Colon (tissue), 2 donors: ENCODE measurements around the gene CASP8.
"Not testable (repeated sequence)": the region's sequence is repeated elsewhere in the genome, so short reads cannot be mapped to it uniquely, and the experiment has no call there.

Experiments used
- FAIRE-seq: peaks from 2 replicates; lab custom pipeline; 2012; peaks lifted over from hg19 to GRCh38; lab: Jason Lieb, UNC
- donor health status: control.
- donor health status: control.

Gene CASP8

DNA sequence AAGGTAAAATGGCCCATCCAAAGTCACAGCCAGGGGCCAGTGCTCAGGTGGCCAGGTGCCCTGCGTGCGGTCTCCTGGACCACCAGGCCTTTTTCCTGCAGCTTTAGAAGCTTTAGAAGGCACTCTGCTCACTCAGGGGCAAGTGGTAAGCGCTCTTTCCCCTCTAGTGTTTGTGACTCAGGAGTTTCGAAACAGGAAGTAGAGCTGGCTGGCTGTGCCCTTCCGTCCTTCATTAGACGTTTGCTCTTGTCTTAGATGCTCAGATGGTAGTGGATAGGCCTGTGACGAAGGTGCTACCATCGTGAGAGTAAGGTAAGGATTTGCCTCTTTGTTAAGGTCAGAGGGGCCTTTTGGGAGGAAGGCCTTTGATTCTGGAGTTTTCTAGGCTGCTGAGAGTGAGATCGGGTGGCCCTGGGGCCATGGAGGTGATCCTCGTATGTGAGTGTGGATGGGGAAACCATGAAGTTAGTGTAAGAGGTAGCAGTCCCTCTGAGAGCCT lies at the start of gene CASP8:
Gene CASP8 (plus strand): TSS at position 235 of the 499 bp plus-strand sequence. CDS start 5,951 bp downstream, outside the sequence.
- FAIRE-seq, result no peak

DNA sequence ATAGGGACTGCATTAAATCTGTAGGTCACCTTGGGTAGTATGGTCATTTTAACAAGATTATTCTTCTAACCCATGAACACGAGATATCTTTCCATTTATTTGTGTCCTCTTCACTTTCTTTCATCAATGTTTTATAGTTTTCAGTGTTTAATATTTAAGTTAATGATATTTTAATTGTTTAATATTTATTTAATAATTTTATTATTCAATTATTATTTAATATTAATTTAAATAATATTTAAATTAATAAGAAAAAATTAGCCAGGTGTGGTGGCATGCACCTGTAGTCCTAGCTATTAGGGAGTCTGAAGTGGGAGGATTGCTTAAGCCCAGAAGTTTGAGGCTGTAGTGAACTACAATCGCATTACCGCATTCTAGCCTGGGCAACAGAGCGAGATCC lies 44.4 kb upstream of the CASP8 start:
- FAIRE-seq, result no peak

DNA sequence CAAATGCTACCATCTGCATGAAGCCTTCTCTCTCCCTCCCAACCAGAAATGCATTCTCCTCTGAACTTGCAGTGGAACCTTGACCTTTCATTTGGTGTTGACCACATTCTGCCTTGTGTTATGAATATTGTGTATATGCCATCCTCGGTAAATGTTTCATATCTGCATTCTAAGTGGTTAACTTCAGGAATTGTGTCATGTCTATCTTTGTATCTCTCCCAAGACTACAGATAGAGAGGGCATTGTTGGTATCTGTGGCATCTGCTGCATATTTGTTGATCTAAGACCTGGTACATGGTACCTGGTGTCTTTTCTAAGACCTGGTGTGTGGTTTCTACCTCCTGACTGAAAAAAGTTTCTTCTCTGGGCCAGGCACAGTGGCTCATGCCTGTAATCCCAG lies 43.4 kb upstream of the CASP8 start:
- no peak for FAIRE-seq

DNA sequence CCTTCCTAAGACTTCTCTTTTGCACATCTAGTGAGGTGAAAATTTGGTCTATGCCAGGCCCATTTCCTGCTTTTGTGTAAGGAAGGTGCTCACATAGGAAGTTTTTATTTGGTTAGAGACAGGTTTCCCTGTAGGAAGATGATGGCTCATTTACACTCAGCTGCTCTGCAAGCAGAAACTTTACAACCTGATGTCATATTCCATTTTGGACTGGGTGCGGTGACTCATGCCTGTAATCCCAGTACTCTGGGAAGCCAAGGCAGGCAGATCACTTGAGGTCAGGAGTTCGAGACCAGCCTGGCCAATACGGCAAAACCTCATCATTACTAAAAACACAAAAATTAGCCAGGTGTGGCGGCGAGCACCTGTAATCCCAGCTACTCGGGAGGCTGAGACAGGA lies 41.6 kb upstream of the CASP8 start:
- FAIRE-seq, result no peak

DNA sequence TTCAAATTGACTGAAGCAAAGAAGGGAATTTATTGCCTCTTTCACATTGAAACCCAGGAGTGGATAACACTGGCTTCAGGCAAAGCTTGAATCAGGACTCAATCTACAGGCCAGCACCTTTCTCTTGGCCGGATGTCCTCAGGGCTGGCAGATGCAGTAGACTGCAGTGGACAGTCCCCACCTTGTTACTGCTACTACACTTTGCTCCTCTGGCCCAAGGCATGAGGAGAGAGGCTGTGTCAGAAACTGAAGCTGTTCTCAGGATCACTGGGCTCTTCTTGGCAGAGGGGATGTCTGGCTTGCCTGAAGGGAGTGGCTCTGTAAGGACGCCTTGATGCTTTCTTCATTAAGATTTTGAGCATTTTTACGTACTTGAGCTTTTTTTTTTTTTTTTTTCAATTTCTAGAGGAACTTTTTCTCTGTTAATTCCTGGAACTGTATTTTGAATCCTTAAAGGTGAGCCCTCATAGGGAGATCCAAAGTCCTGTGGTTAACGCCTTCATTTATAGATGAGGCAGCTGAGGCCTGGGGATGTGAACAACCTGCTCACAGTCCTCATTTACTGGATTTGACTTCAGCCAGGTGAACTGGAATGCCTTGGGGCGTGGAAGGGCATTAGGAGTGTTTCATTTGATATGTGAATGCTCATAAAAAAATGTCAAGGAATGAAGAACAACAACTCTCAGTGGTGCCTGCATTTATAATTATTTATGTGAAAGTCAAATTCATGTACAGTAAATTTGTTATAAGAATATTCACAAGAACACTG lies 40.8 kb upstream of the CASP8 start:
- FAIRE-seq, result no peak

DNA sequence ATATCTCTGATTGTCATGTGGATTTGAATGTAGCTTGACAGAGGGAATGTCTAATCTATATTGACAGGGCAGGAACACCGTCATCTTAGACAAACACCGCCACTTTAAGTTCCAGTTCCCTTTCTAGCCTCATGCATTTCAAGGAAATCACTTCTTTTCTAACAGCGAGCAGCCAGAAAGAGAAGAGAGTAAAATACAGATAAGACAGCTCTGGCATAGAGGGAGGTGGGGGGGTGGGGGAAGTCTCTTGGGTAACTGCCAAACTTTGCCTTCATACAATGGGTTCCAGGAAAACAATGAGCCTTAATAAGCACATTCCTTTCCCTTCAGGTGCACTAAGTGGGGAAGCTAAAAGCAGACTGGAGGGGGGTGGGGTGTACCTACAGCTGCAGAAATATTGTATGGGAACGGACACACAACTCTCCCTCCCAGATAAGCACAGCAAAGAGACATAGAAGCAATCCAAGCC lies 40.2 kb upstream of the CASP8 start:
- FAIRE-seq, result no peak

DNA sequence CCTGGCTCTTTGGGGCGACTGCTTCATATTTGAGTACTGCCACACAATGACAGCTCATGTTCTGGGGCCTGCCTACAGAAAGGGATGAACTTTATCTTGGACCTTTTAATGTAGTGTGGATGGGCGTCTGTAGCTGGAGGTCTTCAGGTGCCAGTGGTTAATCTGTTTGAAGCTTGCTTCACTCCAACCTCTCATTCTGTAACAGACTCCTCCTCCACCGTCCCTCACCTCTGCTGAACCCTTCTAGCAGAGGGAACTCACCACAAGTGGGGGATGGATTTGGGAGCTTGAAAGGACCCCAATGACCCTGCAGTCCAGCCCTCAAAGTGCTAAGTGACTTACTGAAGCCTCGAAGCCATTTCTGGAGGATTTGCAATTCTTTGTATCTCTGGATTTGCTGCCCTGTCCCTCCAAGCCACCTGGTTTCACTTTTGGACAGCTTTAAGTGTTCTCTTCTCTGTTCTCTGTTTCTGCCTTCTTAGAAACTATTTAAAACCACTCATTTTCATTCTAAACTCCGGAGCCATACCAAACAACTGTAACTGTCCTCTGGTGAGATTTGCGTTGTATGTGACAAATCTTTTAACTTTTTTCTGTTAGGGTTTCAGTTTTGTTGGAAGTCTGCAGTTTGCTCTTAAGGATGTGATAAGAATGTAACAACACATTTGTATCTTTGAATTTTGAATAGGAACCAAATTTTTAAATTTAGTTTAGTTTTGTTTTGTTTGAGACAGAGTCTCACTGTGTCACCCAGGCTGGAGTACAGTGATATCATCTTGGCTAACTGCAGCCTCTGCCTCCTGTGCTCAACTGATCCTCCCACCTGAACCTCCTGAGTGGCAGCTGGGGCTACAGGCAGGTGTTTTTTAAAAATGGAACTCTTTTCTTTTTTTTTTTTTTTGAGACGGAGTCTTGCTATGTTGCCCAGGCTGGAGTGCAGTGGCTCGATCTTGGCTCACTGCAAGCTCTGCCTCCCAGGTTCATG lies 37.0 kb upstream of the CASP8 start:
- FAIRE-seq, result no peak

DNA sequence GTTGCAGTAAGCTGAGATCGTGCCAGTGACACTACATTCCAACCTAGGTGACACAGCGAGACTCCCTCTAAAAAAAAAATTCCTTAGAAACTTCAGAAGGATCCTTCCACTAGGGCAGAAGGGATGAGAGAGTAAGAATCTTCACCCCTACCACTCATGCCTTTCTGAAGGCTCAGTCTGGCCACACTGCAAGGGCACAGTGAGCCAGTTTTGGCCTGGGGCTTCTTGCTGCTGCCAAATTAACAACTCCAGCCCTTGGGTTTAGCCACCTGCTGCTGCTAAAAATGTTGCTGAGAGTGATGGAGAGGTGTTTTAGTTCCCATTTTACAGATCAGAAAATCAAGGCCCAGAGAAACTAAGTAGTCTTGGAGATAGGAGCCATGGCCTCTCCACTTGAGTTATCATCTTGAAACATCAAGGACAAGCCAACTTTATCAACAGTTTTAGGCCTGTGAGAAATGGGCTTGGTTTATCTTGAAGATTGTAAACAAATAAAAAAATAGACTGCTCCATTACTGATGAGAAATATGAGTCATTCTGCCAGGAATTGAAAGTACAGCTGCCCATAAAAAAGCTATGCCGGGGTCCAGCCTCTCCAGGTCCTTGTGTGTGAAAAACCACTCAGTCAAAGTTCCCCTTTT lies 31.9 kb upstream of the CASP8 start:
- FAIRE-seq, result no peak

DNA sequence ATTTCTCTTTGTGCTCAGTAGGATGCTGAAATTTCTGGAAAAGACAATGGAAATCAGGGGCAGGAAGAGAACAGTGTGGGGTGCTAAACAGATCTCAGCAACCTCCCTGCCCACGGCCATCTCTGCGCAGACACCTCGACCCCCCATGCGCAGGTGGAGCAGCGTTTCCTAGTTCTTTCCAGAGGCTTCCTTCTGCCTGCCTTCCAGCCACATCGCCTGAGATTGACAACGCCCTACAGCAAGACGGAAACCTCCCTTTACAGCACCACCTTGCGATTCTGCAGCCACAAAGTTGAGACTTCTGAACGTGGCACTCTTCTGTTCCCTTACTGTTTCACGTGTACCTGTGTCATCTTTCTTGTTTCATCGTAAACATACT lies 31.4 kb upstream of the CASP8 start:
- FAIRE-seq, result no peak

DNA sequence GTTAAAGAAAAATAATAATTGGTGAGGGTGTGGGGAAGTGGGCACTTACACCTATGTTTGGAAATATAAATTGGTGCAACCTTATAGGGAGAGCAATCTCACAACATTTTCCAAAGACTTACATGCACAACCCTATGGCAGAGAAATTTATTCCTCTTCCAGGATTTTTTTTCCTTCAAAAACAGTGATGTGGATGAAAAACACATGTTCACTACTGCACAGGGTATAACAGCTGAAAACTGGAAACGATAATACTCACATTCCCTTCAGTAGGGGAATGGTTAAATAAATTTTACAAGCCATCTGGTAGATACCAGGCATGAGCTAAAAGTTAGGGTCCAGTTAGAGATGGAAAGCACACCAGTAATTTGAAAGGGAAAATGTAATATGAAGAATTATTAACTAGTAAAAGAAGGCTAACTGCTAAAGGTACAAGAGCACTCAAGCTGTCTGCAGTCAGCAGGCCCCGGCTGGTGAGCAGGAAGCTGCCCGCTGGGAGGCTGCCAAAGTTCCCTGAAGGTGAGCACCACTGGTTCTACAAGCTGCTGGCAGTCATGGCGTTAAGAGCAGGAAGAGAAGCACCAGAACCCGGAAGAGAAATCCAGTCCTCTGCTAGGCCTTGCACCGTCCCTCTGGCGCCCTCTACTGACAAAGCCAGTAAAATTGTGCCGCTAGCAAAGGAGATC lies 28.4 kb upstream of the CASP8 start:
- no peak for FAIRE-seq

DNA sequence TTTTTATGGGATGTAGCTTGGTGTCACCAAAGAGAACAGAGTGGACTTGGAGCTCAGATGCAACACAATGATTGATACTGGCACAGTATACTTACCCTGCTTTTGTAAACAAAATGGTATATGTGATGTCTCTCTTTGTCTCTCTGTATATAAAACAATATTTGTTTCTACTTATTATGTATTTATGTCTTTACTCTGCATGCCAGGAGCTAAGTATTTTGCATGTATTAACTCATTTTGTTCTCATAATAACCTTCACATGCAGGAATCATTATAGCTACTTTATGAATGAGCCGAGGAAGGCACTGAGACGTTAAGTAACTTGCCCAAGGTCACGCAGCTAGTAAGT lies 27.9 kb upstream of the CASP8 start:
- FAIRE-seq, result no peak

DNA sequence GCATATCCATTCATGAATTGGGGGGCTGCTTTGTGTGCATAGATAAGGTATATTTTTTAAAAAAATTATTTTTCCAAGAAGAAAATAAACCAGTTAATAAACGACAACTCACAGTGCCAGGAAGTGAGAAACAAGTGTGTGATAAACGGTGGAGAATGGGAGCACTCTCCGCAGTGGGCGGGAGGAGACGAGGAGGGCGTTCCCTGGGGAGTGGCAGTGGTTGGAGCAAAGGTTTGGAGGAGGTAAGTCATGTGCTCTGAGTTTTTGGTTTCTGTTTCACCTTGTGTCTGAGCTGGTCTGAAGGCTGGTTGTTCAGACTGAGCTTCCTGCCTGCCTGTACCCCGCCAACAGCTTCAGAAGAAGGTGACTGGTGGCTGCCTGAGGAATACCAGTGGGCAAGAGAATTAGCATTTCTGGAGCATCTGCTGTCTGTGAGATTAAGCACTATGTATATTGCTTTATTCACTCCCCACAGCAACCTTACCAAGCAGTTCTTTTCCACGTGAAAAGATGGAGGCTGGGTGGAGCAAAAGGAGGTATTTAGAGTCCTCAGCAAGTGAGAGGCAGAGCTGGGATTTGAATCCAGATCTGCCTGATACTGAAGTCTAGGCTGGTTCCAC lies 27.0 kb upstream of the CASP8 start:
- no peak for FAIRE-seq

DNA sequence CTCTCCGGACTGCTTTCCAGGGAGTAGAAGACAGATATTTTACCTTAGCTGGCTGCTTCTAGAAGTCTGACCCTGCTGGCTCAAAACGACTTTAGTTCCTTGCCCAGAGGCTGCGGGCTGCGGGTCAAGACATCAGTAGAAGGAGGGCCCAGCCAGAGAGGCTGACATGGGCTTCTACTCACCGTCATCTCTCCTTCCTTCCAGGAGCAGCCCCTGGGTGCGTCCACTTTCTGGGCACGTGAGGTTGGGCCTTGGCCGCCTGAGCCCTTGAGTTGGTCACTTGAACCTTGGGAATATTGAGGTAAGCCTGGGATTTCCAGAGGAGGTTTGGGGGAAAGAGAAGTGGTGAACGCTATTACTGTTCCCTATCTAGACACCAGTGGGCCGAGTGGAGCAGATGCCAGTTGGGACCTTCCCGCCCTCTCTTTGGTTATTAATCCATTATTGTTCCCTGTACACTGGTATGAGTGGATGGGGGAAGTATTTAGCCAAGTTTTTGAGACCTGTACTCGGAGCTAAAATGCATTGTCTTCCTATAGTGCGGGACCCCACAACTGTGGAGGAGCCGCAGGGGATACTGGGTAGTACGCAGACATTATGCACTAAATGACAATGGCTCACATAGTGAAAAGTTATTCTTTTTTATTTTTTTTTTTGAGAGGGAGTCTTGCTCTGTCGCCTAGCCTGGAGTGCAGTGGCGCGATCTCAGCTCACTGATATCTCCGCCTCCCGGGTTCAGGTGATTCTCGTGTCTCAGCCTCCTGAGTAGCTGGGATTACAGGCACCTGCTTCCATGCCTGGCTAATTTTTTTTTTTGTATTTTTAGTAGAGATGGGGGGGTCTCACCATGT lies 26.3 kb upstream of the CASP8 start:
- FAIRE-seq, result no peak

DNA sequence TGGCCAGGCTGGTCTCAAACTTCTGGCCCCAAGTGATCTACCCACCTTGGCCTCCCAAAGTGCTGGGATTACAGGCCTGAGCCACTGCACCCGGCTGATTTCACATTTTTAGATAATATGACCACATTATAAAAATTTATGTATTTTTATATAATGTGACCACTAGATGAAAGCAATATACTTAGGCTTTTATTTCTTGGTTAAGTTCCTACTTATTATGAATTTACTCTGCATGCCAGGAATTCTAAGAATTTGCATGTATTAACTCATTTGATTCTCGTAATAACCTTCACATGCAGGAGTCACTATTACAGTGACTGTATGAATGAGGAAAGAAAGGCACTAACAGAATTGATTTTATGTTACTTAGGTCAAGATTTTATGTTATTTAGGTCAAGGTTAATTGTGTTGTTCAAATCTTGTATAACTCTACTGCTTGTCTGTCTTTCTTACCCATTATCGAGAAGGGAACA lies 25.6 kb upstream of the CASP8 start:
- no peak for FAIRE-seq

DNA sequence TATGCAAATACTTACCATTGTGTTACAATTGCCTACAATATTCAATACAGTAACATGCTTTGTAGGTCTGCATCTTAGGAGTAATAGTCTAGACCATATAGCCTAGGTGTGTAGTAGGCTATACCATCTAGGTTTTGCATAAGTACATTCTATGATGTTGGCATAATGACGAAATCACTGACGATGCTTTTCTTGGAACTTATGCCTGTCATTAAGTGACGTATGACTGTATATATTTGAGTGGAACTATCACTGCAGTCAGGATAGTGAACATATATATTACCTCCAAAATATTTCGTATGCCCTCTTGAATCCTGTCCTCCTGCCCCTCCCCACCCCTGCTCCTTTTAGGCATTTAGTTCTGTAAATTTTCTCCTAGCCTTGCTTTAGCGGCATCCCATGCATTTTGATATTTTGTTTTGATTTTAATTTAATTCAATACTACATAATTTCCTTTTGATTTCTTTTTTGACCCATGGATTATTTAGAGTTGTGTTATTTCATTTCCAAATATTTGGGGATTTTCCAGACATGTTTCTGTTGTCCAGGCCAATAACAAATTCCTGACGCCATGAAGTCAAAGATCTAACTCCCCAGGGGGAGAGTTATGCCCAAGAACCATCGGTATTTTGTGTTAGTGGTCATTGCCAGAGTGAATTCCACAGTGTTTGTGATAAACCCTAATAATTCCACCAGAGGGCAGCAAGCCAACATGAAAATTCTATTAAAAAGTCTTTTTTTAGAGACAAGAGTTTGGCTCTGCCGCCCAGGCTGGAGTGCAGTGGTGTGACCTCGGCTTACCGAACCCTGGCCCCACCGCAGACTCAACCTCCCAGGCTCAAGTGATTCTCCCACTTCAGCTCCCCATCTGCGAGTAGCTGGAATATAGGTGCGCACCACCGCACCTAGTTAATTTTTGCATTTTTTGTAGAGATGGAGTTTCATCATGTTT lies 24.2 kb upstream of the CASP8 start:
- FAIRE-seq, result no peak

DNA sequence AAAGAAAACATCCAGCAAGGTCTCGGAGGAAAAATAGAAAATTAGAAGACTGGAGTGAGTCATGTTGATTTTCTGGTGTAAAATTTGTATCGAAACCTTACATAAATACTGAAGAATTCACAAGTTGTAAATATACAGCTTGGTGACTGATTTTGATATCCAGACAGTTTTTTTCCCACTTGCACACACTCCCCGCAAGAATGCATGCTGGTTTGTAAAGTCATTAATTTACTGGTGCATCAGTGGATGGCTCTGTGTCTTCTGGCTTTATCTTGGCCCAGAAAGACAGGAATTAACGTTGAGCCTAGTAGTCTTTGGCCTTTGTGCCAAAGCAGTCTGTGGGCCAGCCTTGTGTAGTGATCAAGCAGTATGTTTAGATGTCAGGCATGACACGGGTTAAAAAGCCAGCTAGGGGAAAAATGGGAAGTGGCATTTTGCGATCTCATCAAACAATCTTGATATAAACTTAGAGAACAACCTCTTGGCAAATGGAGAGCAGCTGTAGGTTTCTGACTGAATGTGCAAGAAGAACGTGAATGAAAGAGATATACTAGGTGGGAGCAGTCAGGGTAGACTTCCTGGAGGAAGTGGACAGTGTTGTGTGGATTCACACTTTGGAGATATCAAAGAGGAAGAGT lies 22.7 kb upstream of the CASP8 start:
- FAIRE-seq, result no peak

DNA sequence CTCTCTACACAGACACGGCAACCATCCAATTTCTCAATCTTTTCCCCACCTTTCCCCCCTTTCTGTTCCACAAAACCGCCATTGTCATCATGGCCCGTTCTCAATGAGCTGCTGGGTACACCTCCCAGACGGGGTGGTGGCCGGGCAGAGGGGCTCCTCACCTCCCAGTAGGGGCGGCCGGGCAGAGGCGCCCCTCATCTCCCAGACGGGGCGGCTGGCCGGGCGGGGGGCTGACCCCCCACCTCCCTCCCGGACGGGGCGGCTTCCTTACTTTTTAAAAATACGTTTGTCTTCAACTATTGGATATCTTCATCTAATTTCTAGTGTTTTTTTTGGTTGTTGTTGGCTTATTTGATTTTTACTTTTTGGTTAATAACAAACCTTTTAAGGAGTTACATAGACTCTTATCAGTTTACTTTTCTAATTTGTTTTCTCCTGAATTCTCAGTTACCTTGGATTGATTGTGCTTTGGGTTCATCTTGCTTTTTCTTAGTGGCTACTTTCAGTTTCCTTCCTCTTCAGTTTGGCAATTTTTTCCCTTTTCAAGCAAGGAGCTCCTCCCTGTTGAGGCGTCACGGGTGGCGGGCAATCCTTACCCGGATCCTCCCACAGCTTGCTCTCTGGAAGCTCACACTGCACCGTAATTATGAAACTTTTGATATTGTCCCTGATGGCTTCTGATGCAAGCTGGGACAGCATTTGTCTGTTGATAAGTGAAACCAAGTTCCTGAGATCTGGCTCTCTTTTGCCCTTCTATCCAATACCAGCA lies 21.0 kb upstream of the CASP8 start:
- FAIRE-seq, result not testable (repeated sequence)
